Kidney epithelial cell (primary cell): ENCODE measurements around the gene GALNT9. TPM values are rescaled to one million over a fixed set of nuclear protein-coding genes. Genes with fewer than 3 reads are reported as not detected.

Experiments used
- DNase-seq: peaks from one replicate; pipeline ENCODE4 v3.0.0-alpha.2; 2010; ENCODE audit warnings: low read depth
- H3K27me3 ChIP-seq: 2 replicates; pipeline ENCODE4 v1.6.0; 2011; ENCODE audit warnings: low read length; ENCODE audit not compliant: control insufficient read depth, insufficient read depth
- H3K36me3 ChIP-seq: 2 replicates; pipeline ENCODE4 v1.5.1; 2011; ENCODE audit warnings: low read length; ENCODE audit not compliant: control insufficient read depth, insufficient read depth
- H3K4me3 ChIP-seq: 2 replicates; pipeline ENCODE4 v1.5.1; 2011; ENCODE audit warnings: low read depth, mild to moderate bottlenecking, control low read depth, low read length
- total RNA-seq: library from RNA; depleted of rRNA; stranded (reverse); fragments of >200 nt; gene quantifications from 2 replicates; pipeline ENCODE4 v1.2.3, GENCODE V29; 2015
- TF ChIP-seq, protein P1 (sequence below): IDR thresholded peaks from 2 replicates; pipeline ENCODE4 v1.5.1; 2011; ENCODE audit warnings: mild to moderate bottlenecking, moderate library complexity, low read length, control low read depth, inconsistent platforms; ENCODE audit not compliant: insufficient read depth, poor library complexity, severe bottlenecking

The GALNT9 gene
- total RNA-seq, 1 donor from 2014 or later: 1.5 TPM

GRCh38 chr12:132189378-132190011 is 139.9 kb downstream of the GALNT9 start:
- peak; percentile 47 for DNase-seq
- peak overlapping the region; percentile 34 for H3K4me3 ChIP-seq
- no peaks in the 10 kb centered on the region for H3K36me3 ChIP-seq
- peaks cover 55% of the 10 kb centered on the region for H3K27me3 ChIP-seq
- TF ChIP-seq, protein P1, sequence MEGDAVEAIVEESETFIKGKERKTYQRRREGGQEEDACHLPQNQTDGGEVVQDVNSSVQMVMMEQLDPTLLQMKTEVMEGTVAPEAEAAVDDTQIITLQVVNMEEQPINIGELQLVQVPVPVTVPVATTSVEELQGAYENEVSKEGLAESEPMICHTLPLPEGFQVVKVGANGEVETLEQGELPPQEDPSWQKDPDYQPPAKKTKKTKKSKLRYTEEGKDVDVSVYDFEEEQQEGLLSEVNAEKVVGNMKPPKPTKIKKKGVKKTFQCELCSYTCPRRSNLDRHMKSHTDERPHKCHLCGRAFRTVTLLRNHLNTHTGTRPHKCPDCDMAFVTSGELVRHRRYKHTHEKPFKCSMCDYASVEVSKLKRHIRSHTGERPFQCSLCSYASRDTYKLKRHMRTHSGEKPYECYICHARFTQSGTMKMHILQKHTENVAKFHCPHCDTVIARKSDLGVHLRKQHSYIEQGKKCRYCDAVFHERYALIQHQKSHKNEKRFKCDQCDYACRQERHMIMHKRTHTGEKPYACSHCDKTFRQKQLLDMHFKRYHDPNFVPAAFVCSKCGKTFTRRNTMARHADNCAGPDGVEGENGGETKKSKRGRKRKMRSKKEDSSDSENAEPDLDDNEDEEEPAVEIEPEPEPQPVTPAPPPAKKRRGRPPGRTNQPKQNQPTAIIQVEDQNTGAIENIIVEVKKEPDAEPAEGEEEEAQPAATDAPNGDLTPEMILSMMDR: no peak

DNA sequence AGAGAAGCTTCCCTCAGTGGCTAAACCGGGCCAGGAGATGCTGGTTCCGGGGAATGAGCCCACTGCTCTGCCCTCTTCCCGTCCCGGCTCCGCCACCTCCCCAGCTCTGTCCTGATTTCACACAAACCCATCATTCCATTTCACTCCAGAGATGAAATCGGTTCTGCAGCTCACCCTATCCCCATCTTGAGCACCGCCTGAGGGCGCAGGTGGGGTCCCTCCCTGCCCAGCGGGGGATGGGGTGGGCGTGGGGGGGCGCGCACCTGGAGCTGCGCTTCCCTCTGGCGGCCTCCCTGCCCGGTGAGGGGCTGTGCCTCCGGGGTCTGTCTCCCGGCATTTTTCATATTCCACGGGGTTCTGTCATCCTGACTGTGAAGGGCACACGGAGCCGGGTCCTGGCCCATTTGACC is 140.5 kb downstream of the GALNT9 start:
- no peaks in the 10 kb centered on the region for H3K36me3 ChIP-seq
- TF ChIP-seq, protein P1: no peak
- peak overlapping the region; percentile 34 for H3K4me3 ChIP-seq
- DNase-seq: no peak
- peaks cover 57% of the 10 kb centered on the region for H3K27me3 ChIP-seq

DNA sequence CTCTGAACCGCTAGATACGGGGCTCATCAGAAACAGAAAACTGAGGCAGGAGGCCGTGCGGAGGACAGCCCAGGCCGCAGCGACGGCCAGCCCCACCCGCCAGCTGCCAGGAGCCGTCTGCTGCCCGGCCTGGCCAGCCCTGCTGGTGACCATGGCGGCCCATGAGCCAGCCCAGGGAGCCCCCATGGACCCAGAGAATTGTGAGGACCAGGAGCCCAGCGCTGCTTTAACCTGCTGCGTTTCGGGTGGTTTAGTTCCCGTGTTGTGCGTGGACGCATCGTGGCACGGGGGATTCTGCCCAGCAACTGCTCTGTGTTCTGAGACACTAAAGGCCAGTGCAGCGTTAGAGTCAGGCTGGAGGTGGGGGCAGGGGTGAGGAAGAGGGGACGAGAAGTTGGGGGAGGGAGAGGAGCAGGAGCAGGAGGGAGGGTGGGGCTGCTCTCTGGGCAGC is 140.9 kb downstream of the GALNT9 start:
- DNase-seq: no peak
- TF ChIP-seq, protein P1: no peak
- Histone ChIP-seq H3K27me3 (peaks cover 54% of the 10 kb centered on the region), H3K36me3 (no peaks in the 10 kb centered on the region), H3K4me3 (no peak overlapping the region)

- TF ChIP-seq, protein P1: no peak
- Histone ChIP-seq H3K27me3 (peaks cover 50% of the 10 kb centered on the region), H3K36me3 (no peaks in the 10 kb centered on the region), H3K4me3 (no peak overlapping the region)
- no peak for DNase-seq
These were observed 141.5 kb downstream of the GALNT9 start for GRCh38 chr12:132187646-132188450.

- DNase-seq: no peak
- Histone ChIP-seq H3K4me3 (no peak overlapping the region), H3K27me3 (peaks cover 49% of the 10 kb centered on the region), H3K36me3 (no peaks in the 10 kb centered on the region)
- TF ChIP-seq, protein P1: no peak
These were observed 142.3 kb downstream of the GALNT9 start for GRCh38 chr12:132186857-132187620.
